ENCODE measurements around the gene CEACAM21.

CEACAM21 gene

GRCh38 chr19:41587838-41588210 is 11.9 kb downstream of the CEACAM21 start:
- Mint-ChIP-seq H3K9me3 (no peaks in the 10 kb centered on the region), H3K27me3 (peaks cover 2% of the 10 kb centered on the region), H3K27ac (no peak overlapping the region), H3K36me3 (peaks cover 9% of the 10 kb centered on the region), H3K4me1 (no peaks in the 10 kb centered on the region), H3K4me3 (no peak overlapping the region)

- Mint-ChIP-seq H3K9me3 (no peaks in the 10 kb centered on the region), H3K4me1 (no peaks in the 10 kb centered on the region), H3K27me3 (peaks cover 6% of the 10 kb centered on the region), H3K36me3 (peaks cover 1% of the 10 kb centered on the region), H3K27ac (no peak overlapping the region), H3K4me3 (no peak overlapping the region)
Measured at GRCh38 chr19:41588497-41589209, 12.7 kb downstream of the CEACAM21 start.

- H3K27me3 Mint-ChIP-seq, result peaks cover 6% of the 10 kb centered on the region
- H3K36me3 Mint-ChIP-seq, result peaks cover 1% of the 10 kb centered on the region
- no peaks in the 10 kb centered on the region for H3K4me1 Mint-ChIP-seq
- no peak overlapping the region for H3K4me3 Mint-ChIP-seq
- H3K9me3 Mint-ChIP-seq, result no peaks in the 10 kb centered on the region
- no peak overlapping the region for H3K27ac Mint-ChIP-seq
Measured at GRCh38 chr19:41589371-41589770, 13.4 kb downstream of the CEACAM21 start.

- Mint-ChIP-seq H3K4me3 (no peak overlapping the region), H3K27ac (no peak overlapping the region), H3K36me3 (peaks cover 1% of the 10 kb centered on the region), H3K4me1 (peaks cover 7% of the 10 kb centered on the region), H3K9me3 (no peaks in the 10 kb centered on the region), H3K27me3 (peaks cover 11% of the 10 kb centered on the region)
Measured at GRCh38 chr19:41590936-41591335, 15.0 kb downstream of the CEACAM21 start.

GRCh38 chr19:41591951-41592562 is 16.1 kb downstream of the CEACAM21 start:
- H3K27me3 Mint-ChIP-seq, result peaks cover 13% of the 10 kb centered on the region
- no peaks in the 10 kb centered on the region for H3K9me3 Mint-ChIP-seq
- H3K27ac Mint-ChIP-seq, result no peak overlapping the region
- H3K4me3 Mint-ChIP-seq, result no peak overlapping the region
- peaks cover 7% of the 10 kb centered on the region for H3K4me1 Mint-ChIP-seq
- peaks cover 1% of the 10 kb centered on the region for H3K36me3 Mint-ChIP-seq

- peak overlapping the region; percentile 57 for H3K27ac Mint-ChIP-seq
- H3K36me3 Mint-ChIP-seq, result no peaks in the 10 kb centered on the region
- H3K4me3 Mint-ChIP-seq, result no peak overlapping the region
- peaks cover 13% of the 10 kb centered on the region for H3K27me3 Mint-ChIP-seq
- no peaks in the 10 kb centered on the region for H3K9me3 Mint-ChIP-seq
- peaks cover 10% of the 10 kb centered on the region for H3K4me1 Mint-ChIP-seq
Measured at GRCh38 chr19:41595258-41595889, 19.4 kb downstream of the CEACAM21 start.

GRCh38 chr19:41595890-41596280 is 19.9 kb downstream of the CEACAM21 start:
- Mint-ChIP-seq H3K9me3 (no peaks in the 10 kb centered on the region), H3K27me3 (peaks cover 13% of the 10 kb centered on the region), H3K36me3 (no peaks in the 10 kb centered on the region), H3K27ac (peak overlapping the region; percentile 74), H3K4me3 (no peak overlapping the region), H3K4me1 (peaks cover 10% of the 10 kb centered on the region)

GRCh38 chr19:41597600-41598041 is 21.7 kb downstream of the CEACAM21 start:
- no peak overlapping the region for H3K4me3 Mint-ChIP-seq
- peaks cover 10% of the 10 kb centered on the region for H3K4me1 Mint-ChIP-seq
- H3K9me3 Mint-ChIP-seq, result no peaks in the 10 kb centered on the region
- peaks cover 11% of the 10 kb centered on the region for H3K27me3 Mint-ChIP-seq
- H3K36me3 Mint-ChIP-seq, result no peaks in the 10 kb centered on the region
- H3K27ac Mint-ChIP-seq, result peak overlapping the region; percentile 53

- H3K27ac Mint-ChIP-seq, result no peak overlapping the region
- H3K27me3 Mint-ChIP-seq, result peaks cover 7% of the 10 kb centered on the region
- no peak overlapping the region for H3K4me3 Mint-ChIP-seq
- H3K9me3 Mint-ChIP-seq, result no peaks in the 10 kb centered on the region
- H3K36me3 Mint-ChIP-seq, result no peaks in the 10 kb centered on the region
- H3K4me1 Mint-ChIP-seq, result peaks cover 10% of the 10 kb centered on the region
Measured at GRCh38 chr19:41599175-41599966, 23.4 kb downstream of the CEACAM21 start.

GRCh38 chr19:41601771-41602170 is 25.8 kb downstream of the CEACAM21 start:
- H3K4me3 Mint-ChIP-seq, result no peak overlapping the region
- peaks cover under 1% of the 10 kb centered on the region for H3K27me3 Mint-ChIP-seq
- H3K4me1 Mint-ChIP-seq, result peaks cover 4% of the 10 kb centered on the region
- H3K36me3 Mint-ChIP-seq, result no peaks in the 10 kb centered on the region
- no peak overlapping the region for H3K27ac Mint-ChIP-seq
- no peaks in the 10 kb centered on the region for H3K9me3 Mint-ChIP-seq

- Mint-ChIP-seq H3K4me1 (no peaks in the 10 kb centered on the region), H3K36me3 (no peaks in the 10 kb centered on the region), H3K4me3 (no peak overlapping the region), H3K9me3 (peaks cover 4% of the 10 kb centered on the region), H3K27me3 (no peaks in the 10 kb centered on the region), H3K27ac (no peak overlapping the region)
Measured at GRCh38 chr19:41604831-41605230, 28.9 kb downstream of the CEACAM21 start.

GRCh38 chr19:41606215-41606837 is 30.4 kb downstream of the CEACAM21 start:
- H3K36me3 Mint-ChIP-seq, result peaks cover 1% of the 10 kb centered on the region

GRCh38 chr19:41607668-41608067 is 31.7 kb downstream of the CEACAM21 start:
- no peak overlapping the region for H3K4me3 Mint-ChIP-seq
- H3K4me1 Mint-ChIP-seq, result no peaks in the 10 kb centered on the region
- H3K9me3 Mint-ChIP-seq, result peaks cover 6% of the 10 kb centered on the region
- H3K36me3 Mint-ChIP-seq, result peaks cover 1% of the 10 kb centered on the region
- H3K27ac Mint-ChIP-seq, result no peak overlapping the region
- no peaks in the 10 kb centered on the region for H3K27me3 Mint-ChIP-seq

More at GRCh38 chr19:41606215-41606837, 30.4 kb downstream of the CEACAM21 start:
- Mint-ChIP-seq H3K27ac (no peak overlapping the region), H3K4me1 (no peaks in the 10 kb centered on the region), H3K9me3 (peaks cover 6% of the 10 kb centered on the region), H3K4me3 (no peak overlapping the region), H3K27me3 (no peaks in the 10 kb centered on the region)

GRCh38 chr19:41610789-41611188 is 34.8 kb downstream of the CEACAM21 start:
- Mint-ChIP-seq H3K9me3 (peaks cover 6% of the 10 kb centered on the region), H3K36me3 (peaks cover 1% of the 10 kb centered on the region), H3K27ac (no peak overlapping the region), H3K4me3 (no peak overlapping the region), H3K4me1 (no peaks in the 10 kb centered on the region), H3K27me3 (no peaks in the 10 kb centered on the region)

GRCh38 chr19:41612483-41612882 is 36.5 kb downstream of the CEACAM21 start:
- no peaks in the 10 kb centered on the region for H3K27me3 Mint-ChIP-seq
- peaks cover 1% of the 10 kb centered on the region for H3K36me3 Mint-ChIP-seq
- H3K4me3 Mint-ChIP-seq, result no peak overlapping the region
- no peaks in the 10 kb centered on the region for H3K4me1 Mint-ChIP-seq
- H3K27ac Mint-ChIP-seq, result no peak overlapping the region
- peaks cover 6% of the 10 kb centered on the region for H3K9me3 Mint-ChIP-seq

Data from activated naive CD4-positive, alpha-beta T cell treated with anti-CD3 and anti-CD28 coated beads, Interleukin-2, amount 50 U/mL, for 24 hours (primary cell).